H1 (cell line): ENCODE measurements around the gene GPX4. TPM values are rescaled to one million over a fixed set of nuclear protein-coding genes. Genes with fewer than 3 reads are reported as not detected.

Source experiments
- SIRT6 ChIP-seq: IDR thresholded peaks from one replicate; pipeline ENCODE4 v1.7.1; 2012; ENCODE audit warnings: low read length, inconsistent platforms
- TEAD4 ChIP-seq: IDR thresholded peaks from 2 replicates; pipeline ENCODE4 v1.6.1; 2012; ENCODE audit warnings: low read depth, low read length, inconsistent platforms, mixed read lengths
- polyA plus RNA-seq, 7 experiments: library from polyadenylated mRNA; depleted of rRNA in 3 of 7; stranded (reverse) in 5 of 7; unstranded in 2 of 7; fragments of >200 nt in 5 of 7; fragments of 200-250 nt in 2 of 7; gene quantifications; 1 replicate in 5 of 7; 2 replicates in 1 of 7; 4 replicates in 1 of 7; pipeline versions ENCODE4 v1.2.1 to v1.2.3, GENCODE V29; 2011 to 2013; ENCODE audit warnings: missing spikeins in 2 of 7, mixed read lengths in 2 of 7
- total RNA-seq: library from RNA; stranded (reverse); fragmentation: NEBNext Ultra II Directional; extraction: Animal tissue kit (Norgen Biotek cat#: 25700); gene quantifications from 2 replicates; pipeline ENCODE4 v1.2.1, GENCODE V29; 2021

The GPX4 gene
- total and polyA plus RNA-seq, 2 of the 8 experiments (the other 6 are each of a cell fraction or from before 2014, with no cell fraction given) = 342 to 693 TPM

GRCh38 chr19:1055028-1055425, 48.8 kb upstream of the GPX4 start (continued):
- TF ChIP-seq SIRT6 (no peak), TEAD4 (no peak)
